CD8-positive, alpha-beta memory T cell (primary cell): Measurements from ENCODE around the gene PAPOLG. TPM values are rescaled to one million over a fixed set of nuclear protein-coding genes. Genes with fewer than 3 reads are reported as not detected.

ENCODE experiments used
- CTCF ChIA-PET: fragments of 350-600 bp; sonication (Branson Sonifier 250); formaldehyde crosslinking; loops from one replicate; lab custom pipeline; 2021; ENCODE audit warnings: antibody characterized with exemption; lab: Charles Lee
- POLR2A ChIA-PET: fragments of 350-600 bp; sonication (Branson Sonifier 250); formaldehyde crosslinking; loops from one replicate; lab custom pipeline; 2021; ENCODE audit warnings: antibody characterized with exemption; lab: Charles Lee
- DNase-seq, 5 donors: peaks; one replicate each; pipeline versions ENCODE4 v3.0.0 to v3.0.0-alpha.2; 2020 to 2022; ENCODE audit warnings: mixed read lengths in 1 of 5
- H3K27ac ChIP-seq: one replicate; pipeline ENCODE4 v1.7.0; 2013; ENCODE audit warnings: low read depth, mild to moderate bottlenecking, low read length, moderate library complexity
- H3K27me3 ChIP-seq: 2 replicates; pipeline ENCODE4 v1.7.0; 2013; ENCODE audit warnings: low read length, mild to moderate bottlenecking; ENCODE audit not compliant: insufficient read depth, poor library complexity, severe bottlenecking
- H3K36me3 ChIP-seq: 2 replicates; pipeline ENCODE4 v1.7.0; 2013; ENCODE audit warnings: mild to moderate bottlenecking, low read length, moderate library complexity; ENCODE audit not compliant: insufficient read depth
- H3K4me1 ChIP-seq: 2 replicates; pipeline ENCODE4 v1.7.0; 2013; ENCODE audit warnings: mild to moderate bottlenecking, low read length, moderate library complexity; ENCODE audit not compliant: insufficient read depth
- H3K4me3 ChIP-seq: 2 replicates; pipeline ENCODE4 v1.7.0; 2013; ENCODE audit warnings: mild to moderate bottlenecking, low read length
- H3K9me3 ChIP-seq: 2 replicates; pipeline ENCODE4 v1.7.0; 2013; ENCODE audit warnings: mild to moderate bottlenecking, low read length
- H3K27ac Mint-ChIP-seq, 8 donors: one replicate each; pipeline ENCODE4 v1.8.0; 2020 to 2021; ENCODE audit warnings: mixed read lengths in 8 of 8, mild to moderate bottlenecking in 6 of 8, inconsistent platforms in 3 of 8, moderate library complexity in 3 of 8
- H3K27me3 Mint-ChIP-seq, 2 donors: one replicate each; pipeline ENCODE4 v1.8.0; 2020 to 2021; ENCODE audit warnings: mixed read lengths in 2 of 2, mild to moderate bottlenecking in 1 of 2, moderate library complexity in 1 of 2
- H3K36me3 Mint-ChIP-seq, 3 donors: one replicate each; pipeline ENCODE4 v1.8.0; 2020 to 2021; ENCODE audit warnings: mixed read lengths in 3 of 3, inconsistent platforms in 1 of 3, mild to moderate bottlenecking in 1 of 3
- H3K4me1 Mint-ChIP-seq, 3 donors: one replicate each; pipeline ENCODE4 v1.8.0; 2020 to 2021; ENCODE audit warnings: mixed read lengths in 3 of 3, inconsistent platforms in 1 of 3, mild to moderate bottlenecking in 1 of 3
- H3K4me3 Mint-ChIP-seq, 7 donors: one replicate each; pipeline ENCODE4 v1.8.0; 2020 to 2021; ENCODE audit warnings: mixed read lengths in 7 of 7, mild to moderate bottlenecking in 6 of 7, moderate library complexity in 4 of 7, inconsistent platforms in 2 of 7
- H3K9me3 Mint-ChIP-seq, 5 donors: one replicate each; pipeline ENCODE4 v1.8.0; 2020 to 2022; ENCODE audit warnings: mixed read lengths in 5 of 5, mild to moderate bottlenecking in 3 of 5, moderate library complexity in 2 of 5, inconsistent platforms in 1 of 5
- polyA plus RNA-seq: library from polyadenylated mRNA; unstranded; fragments of 300-500 nt; fragmentation: Illumina TruSeq; gene quantifications from one replicate; pipeline ENCODE4 v1.2.3, GENCODE V29; 2021
- total RNA-seq, 2 experiments: library from RNA; stranded (reverse); gene quantifications; one replicate each; pipeline ENCODE4 v1.2.3, GENCODE V29; 2021

The PAPOLG gene
- total RNA-seq (10 to 100 TPM; 16.8 to 18.9 TPM), polyA plus RNA-seq (15.0 TPM)

DNA sequence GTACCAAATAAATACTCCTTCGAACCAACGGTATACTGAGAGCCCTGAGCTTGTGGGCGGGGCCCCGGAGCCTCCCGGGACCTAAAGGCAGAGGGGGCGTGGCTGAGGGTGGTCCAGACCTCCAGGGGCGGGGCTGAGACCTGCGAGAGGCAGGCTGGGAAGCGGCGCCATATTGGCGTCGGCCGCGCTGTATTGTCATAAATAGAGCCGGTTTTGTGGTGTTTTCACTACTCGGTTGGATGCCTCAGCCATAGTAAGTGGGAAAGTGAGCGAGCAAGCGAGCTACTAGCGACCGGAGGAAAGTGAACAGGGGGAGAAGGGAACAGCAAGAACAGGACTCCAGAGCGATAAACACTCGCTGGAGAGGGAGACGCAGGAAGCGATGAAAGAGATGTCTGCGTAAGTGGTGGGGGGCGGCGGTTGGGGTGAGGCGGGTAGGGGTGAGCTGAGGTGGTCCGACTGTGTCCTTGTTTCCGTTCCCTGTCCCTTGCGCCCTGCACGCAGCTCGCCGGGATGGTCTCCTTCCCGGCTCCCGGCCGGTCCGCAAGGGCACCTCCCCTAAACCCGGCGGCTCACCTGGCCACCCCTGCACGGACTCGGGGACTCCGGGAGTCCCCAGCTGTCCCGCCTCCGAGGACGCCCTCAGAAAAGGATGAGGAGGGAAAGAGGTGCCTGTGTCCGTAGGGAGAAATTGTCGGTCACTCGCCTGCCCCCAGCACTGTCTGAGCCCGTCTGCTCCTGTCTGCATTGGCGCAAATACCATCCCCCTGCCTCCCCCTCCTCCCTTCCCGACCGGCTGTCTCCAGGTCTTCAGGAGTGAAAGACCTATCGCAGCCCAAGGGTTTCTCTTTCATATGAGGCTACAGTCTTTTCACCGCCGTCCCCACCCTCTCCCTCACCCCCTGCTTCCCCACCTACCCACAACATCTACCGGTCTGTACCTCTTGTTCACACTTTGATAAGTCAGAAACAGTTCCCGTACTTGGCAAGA lies at the start of gene PAPOLG:
TSS of gene PAPOLG (plus strand) at position 172 of the 991 bp plus-strand sequence. CDS start at position 383, 211 bp downstream.
- H3K27me3 ChIP-seq: no peaks in the 10 kb centered on the region
- Mint-ChIP-seq H3K4me1 (peaks cover 43 to 53% (median 51%) of the 10 kb centered on the region in 3 donors), H3K27me3 (no peaks in the 10 kb centered on the region), H3K27ac (peak within 1 kb of the TSS; percentile 86 to 100 (median 99)), H3K4me3 (peak within 1 kb of the TSS; percentile 98 to 100 (median 100)), H3K36me3 (peaks cover 9 to 32% (median 9%) of the 10 kb centered on the region in 3 donors), H3K9me3 (no peaks in the 10 kb centered on the region)
- H3K9me3 ChIP-seq: no peaks in the 10 kb centered on the region
- H3K27ac ChIP-seq: peak within 1 kb of the TSS; percentile 78
- H3K4me1 ChIP-seq: peaks cover 17% of the 10 kb centered on the region
- POLR2A ChIA-PET: interaction anchor here (0.6 to 1.4 kb wide), 5 partner anchors 8 to 125 kb away, joined by 3 to 7 read pairs (median 5); partner anchors contain the start of gene REL
- peak; percentile 91 to 97 (median 95) for DNase-seq
- CTCF ChIA-PET: interaction anchor here (0.6 to 1.6 kb wide), 6 partner anchors 21 to 242 kb away, joined by 3 to 7 read pairs (median 3); no protein-coding TSS in a partner anchor
- peak within 1 kb of the TSS; percentile 90 for H3K4me3 ChIP-seq
- peaks cover 20% of the 10 kb centered on the region for H3K36me3 ChIP-seq

DNA sequence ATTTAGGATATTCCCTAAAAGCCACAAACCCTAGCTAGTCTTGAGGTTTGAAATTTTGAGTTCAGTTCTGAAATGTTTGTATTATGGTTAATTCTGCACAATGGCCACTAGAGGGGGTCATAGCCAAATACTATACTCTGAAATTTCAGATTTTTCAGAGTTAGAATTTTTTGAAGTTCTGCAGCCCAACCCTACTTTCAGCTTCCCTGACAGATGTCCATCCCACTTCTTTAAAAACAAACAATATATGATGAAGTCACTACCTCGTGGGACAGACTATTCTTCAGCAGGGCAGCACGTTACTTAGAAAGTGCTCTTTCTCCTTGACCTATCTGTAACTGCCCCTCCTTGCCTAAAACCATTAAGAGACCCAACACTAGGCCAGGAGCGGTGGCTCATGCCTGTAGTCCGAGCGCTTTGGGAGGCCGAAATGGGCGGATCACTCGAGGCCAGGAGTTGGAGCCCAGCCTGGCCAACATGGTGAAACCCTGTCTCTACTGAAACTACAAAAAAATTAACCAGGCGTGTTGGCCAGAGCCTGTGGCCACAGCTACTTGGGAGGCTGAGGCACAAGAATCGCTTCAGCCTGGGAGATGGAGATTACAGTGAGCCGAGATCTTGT lies 48.2 kb upstream of the PAPOLG start:
- ChIA-PET POLR2A (interaction anchor here (0.6 kb wide), 1 partner anchor 174 kb away, joined by 3 read pairs; the partner anchor contains the start of gene REL), CTCF (interaction anchor here (0.6 to 7.3 kb wide), 16 partner anchors 10 to 310 kb away, joined by 3 to 77 read pairs (median 4); partner anchors contain the start of genes PAPOLG, PEX13 and PUS10)
- Histone ChIP-seq H3K4me1 (no peaks in the 10 kb centered on the region), H3K4me3 (no peak overlapping the region), H3K9me3 (no peaks in the 10 kb centered on the region), H3K36me3 (no peaks in the 10 kb centered on the region), H3K27me3 (no peaks in the 10 kb centered on the region), H3K27ac (no peak overlapping the region)
- H3K4me3 Mint-ChIP-seq: no peak overlapping the region
- H3K36me3 Mint-ChIP-seq: peaks cover 0 to 1% (median 0%) of the 10 kb centered on the region in 3 donors
- DNase-seq: peak in 2 of 5 donors; percentile 16 to 29
- no peak overlapping the region for H3K27ac Mint-ChIP-seq
- no peaks in the 10 kb centered on the region for H3K4me1 Mint-ChIP-seq
- H3K9me3 Mint-ChIP-seq: no peaks in the 10 kb centered on the region
- peaks cover 2 to 20% of the 10 kb centered on the region in 2 donors for H3K27me3 Mint-ChIP-seq

DNA sequence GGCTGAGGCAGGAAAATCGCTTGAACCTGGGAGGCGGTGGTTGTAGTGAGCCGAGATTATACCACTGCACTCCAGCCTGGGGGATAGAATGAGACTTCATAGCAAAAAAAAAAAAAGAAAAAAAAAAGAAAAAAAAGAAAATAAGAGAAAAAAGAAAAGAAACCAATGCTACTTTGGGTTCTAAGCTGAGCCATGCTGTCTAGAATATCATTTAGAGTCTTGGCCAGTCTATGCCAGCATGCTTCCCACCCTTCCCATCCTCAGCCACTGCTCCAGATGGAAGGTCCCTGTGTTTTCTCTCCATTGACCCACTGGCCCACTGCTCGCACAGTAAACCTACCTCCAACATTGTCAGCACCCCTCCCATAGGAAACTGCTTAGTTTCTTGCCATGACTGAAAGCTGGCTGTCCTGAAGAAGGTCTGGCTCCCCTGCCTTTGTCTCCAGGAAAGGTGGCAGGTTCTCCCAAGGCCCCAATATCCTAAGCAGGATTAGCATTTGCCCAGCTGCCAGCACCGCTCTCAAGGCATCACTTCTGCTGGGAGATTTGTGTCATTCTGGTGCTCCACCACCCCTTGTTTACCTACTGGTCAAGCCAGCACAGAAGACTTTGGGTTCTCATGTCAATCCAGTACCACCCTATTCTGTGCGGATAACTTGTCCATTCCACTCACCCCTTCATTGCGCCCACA lies 47.3 kb upstream of the PAPOLG start:
- DNase-seq: no peak
- no peaks in the 10 kb centered on the region for H3K4me1 Mint-ChIP-seq
- ChIA-PET POLR2A (no interaction called here), CTCF (interaction anchor here (1.0 to 7.3 kb wide), 7 partner anchors 12 to 309 kb away, joined by 3 to 77 read pairs (median 3); partner anchors contain the start of genes PEX13 and PUS10)
- Histone ChIP-seq H3K27me3 (no peaks in the 10 kb centered on the region), H3K4me1 (no peaks in the 10 kb centered on the region), H3K27ac (no peak overlapping the region), H3K36me3 (no peaks in the 10 kb centered on the region), H3K9me3 (no peaks in the 10 kb centered on the region), H3K4me3 (no peak overlapping the region)
- H3K27me3 Mint-ChIP-seq: peaks cover 5 to 20% of the 10 kb centered on the region in 2 donors
- no peaks in the 10 kb centered on the region for H3K9me3 Mint-ChIP-seq
- no peak overlapping the region for H3K4me3 Mint-ChIP-seq
- H3K27ac Mint-ChIP-seq: peak overlapping the region in 2 of 8 donors; percentile 0 to 2
- H3K36me3 Mint-ChIP-seq: peaks cover 0 to 1% (median 0%) of the 10 kb centered on the region in 3 donors

DNA sequence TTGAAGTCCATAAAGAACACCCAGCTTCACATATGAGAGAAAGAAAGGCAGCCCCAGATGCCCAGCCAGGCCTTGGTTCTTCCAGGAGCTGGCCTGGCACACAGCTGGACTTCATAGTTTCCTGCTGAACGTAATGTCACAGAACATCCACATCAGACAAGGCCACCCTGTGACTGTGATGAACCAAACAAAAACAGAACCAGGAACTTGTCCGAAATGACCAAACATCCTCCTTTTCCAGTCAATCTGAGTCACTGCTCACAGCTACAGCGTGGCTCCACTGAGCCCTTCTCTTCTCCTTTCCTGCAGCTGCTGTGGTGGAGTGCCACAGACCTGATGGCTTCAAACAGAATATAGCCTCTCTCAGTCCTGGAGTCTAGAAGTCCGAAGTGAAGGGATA lies 45.4 kb upstream of the PAPOLG start:
- Mint-ChIP-seq H3K4me1 (no peaks in the 10 kb centered on the region), H3K4me3 (no peak overlapping the region), H3K27ac (peak overlapping the region in 1 of 8 donors; percentile 17), H3K9me3 (no peaks in the 10 kb centered on the region), H3K36me3 (peaks cover 0 to 1% (median 0%) of the 10 kb centered on the region in 3 donors), H3K27me3 (peaks cover 3 to 19% of the 10 kb centered on the region in 2 donors)
- no peaks in the 10 kb centered on the region for H3K27me3 ChIP-seq
- H3K4me1 ChIP-seq: no peaks in the 10 kb centered on the region
- POLR2A ChIA-PET: interaction anchor here (0.5 kb wide), 1 partner anchor 287 kb away, joined by 3 read pairs; no protein-coding TSS in a partner anchor
- CTCF ChIA-PET: interaction anchor here (0.6 to 7.3 kb wide), 3 partner anchors 11 to 290 kb away, joined by 3 to 77 read pairs (median 4); no protein-coding TSS in a partner anchor
- DNase-seq: no peak
- H3K4me3 ChIP-seq: no peak overlapping the region
- no peaks in the 10 kb centered on the region for H3K9me3 ChIP-seq
- H3K27ac ChIP-seq: no peak overlapping the region
- H3K36me3 ChIP-seq: no peaks in the 10 kb centered on the region

DNA sequence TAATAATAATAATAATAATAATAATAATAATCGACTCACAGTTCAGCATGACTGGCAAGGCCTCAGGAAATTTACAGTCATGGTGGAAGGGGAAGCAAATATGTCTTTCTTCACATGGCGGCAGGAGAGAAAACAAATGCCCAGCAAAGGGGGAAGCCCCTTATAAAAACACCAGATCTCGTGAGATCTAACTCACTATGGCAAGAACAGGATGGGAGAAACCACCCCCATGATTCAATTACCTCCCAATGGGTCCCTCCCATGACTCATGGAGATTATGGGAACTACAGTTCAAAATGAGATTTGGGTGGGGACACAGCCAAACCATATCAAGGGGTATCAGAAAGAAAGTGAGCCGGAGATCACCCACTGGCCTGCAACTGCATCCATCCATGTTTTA lies 40.5 kb upstream of the PAPOLG start:
- Histone ChIP-seq H3K36me3 (no peaks in the 10 kb centered on the region), H3K4me1 (no peaks in the 10 kb centered on the region), H3K9me3 (no peaks in the 10 kb centered on the region), H3K27me3 (no peaks in the 10 kb centered on the region), H3K4me3 (no peak overlapping the region), H3K27ac (no peak overlapping the region)
- POLR2A ChIA-PET: no interaction called here
- DNase-seq: no peak
- Mint-ChIP-seq H3K4me3 (no peak overlapping the region), H3K27ac (no peak overlapping the region), H3K9me3 (no peaks in the 10 kb centered on the region), H3K4me1 (no peaks in the 10 kb centered on the region), H3K36me3 (peaks cover 0 to 1% (median 0%) of the 10 kb centered on the region in 3 donors), H3K27me3 (peaks cover 5 to 15% of the 10 kb centered on the region in 2 donors)
- CTCF ChIA-PET: no interaction called here

DNA sequence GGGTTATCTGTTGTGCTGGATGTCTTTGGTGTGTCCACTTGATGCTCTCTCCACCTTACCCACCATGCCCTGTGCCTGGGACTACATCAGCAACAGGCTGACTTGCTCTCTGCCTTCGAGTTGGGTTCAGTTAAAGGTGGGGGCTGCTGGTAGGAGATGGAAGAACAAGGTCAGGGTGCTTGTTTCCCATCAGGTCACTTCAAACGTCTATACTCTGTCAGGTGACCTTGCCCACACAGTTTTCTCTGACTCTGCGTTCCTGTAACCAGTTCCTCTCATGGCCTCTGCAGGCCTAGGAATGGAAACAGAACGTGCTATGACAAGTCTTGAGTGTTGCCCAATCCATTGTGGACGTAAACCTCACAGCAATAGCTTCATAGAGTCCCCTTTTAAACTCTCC lies 38.4 kb upstream of the PAPOLG start:
- Mint-ChIP-seq H3K9me3 (no peaks in the 10 kb centered on the region), H3K36me3 (no peaks in the 10 kb centered on the region), H3K4me1 (no peaks in the 10 kb centered on the region), H3K27me3 (peaks cover 5 to 12% of the 10 kb centered on the region in 2 donors), H3K4me3 (no peak overlapping the region), H3K27ac (no peak overlapping the region)
- no peaks in the 10 kb centered on the region for H3K36me3 ChIP-seq
- CTCF ChIA-PET: no interaction called here
- H3K27me3 ChIP-seq: no peaks in the 10 kb centered on the region
- no peak overlapping the region for H3K27ac ChIP-seq
- POLR2A ChIA-PET: no interaction called here
- H3K9me3 ChIP-seq: no peaks in the 10 kb centered on the region
- no peak for DNase-seq
- H3K4me3 ChIP-seq: no peak overlapping the region
- H3K4me1 ChIP-seq: no peaks in the 10 kb centered on the region

DNA sequence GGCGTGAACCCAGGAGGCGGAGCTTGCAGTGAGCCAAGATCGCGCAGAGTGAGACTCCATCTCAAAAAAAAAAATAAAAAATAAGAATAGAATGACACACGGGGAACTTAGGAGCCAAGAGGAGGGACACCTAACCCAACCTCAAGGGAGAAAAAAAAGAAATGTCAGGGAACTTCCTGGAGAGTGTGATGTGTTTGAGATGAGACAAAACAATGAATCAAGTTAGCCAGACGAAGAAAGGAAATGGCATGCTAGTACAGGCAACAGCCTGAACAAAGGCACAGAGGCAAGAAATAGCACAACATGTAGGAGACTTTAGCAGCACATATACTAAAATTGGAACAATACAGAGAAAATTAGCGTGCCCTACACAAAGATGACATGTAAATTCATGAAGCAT lies 36.7 kb upstream of the PAPOLG start:
- Mint-ChIP-seq H3K4me1 (no peaks in the 10 kb centered on the region), H3K9me3 (no peaks in the 10 kb centered on the region), H3K27me3 (peaks cover 2 to 12% of the 10 kb centered on the region in 2 donors), H3K36me3 (no peaks in the 10 kb centered on the region), H3K27ac (no peak overlapping the region), H3K4me3 (no peak overlapping the region)
- no peak for DNase-seq
- Histone ChIP-seq H3K27ac (no peak overlapping the region), H3K36me3 (no peaks in the 10 kb centered on the region), H3K4me3 (no peak overlapping the region), H3K9me3 (no peaks in the 10 kb centered on the region), H3K4me1 (no peaks in the 10 kb centered on the region), H3K27me3 (no peaks in the 10 kb centered on the region)
- ChIA-PET CTCF (no interaction called here), POLR2A (no interaction called here)
